GM21825 (cell line): Measurements from ENCODE around the gene RPF1.

Experiments used
- ATAC-seq: cut with Tn5 transposase; IDR thresholded peaks from one replicate; pipeline ENCODE4 v1.9.1; 2021; ENCODE audit warnings: mild to moderate bottlenecking, moderate library complexity; ENCODE audit not compliant: unreplicated experiment

Gene RPF1

DNA sequence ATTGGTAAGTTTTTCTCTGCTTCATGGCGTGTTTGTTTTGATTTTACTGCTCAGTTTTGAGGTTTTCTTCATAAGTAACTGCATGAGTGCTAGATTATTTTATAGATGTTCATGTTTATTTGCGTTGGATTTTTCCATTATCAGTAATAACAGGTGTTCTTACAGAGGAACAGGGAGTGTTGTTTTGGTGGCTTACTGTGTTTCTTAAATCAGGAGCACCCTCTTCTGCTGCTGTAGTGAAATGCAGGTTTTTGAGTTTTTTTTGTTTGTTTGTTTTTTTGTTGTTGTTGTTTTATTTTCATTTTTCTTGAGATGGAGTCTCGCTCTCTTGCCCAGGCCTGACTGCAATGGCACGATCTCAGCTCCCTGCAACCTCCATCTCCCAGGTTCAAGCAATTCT is 62.6 kb downstream of the RPF1 start:
- no peak for ATAC-seq
